GM21576 (cell line): Measurements from ENCODE around the gene LEKR1.
"Not testable (repeated sequence)": the region's sequence is repeated elsewhere in the genome, so short reads cannot be mapped to it uniquely, and the experiment has no call there.

Experiments
- ATAC-seq: cut with Tn5 transposase; IDR thresholded peaks from one replicate; pipeline ENCODE4 v1.9.1; 2021; ENCODE audit warnings: mild to moderate bottlenecking, moderate library complexity; ENCODE audit not compliant: unreplicated experiment

Gene LEKR1

DNA sequence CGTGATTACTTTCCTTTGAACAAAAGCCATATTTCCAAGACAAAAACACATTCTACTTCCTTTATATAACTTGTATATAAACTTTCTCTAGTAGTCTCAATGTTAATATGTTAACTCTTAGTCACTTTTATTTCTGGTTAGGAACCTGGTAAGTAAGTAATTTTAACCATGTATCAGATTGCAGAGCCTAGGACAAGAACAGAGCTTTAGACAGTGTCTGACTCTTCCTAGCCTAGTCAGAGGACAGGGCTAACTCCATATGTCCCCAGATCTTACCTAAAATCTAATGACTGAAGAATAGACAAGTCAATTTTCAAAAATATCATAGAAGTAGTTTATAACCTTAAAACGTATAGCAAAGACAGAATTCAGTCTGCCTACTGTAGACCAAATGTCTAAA, 8.3 kb downstream of the LEKR1 start:
- ATAC-seq, result no peak

DNA sequence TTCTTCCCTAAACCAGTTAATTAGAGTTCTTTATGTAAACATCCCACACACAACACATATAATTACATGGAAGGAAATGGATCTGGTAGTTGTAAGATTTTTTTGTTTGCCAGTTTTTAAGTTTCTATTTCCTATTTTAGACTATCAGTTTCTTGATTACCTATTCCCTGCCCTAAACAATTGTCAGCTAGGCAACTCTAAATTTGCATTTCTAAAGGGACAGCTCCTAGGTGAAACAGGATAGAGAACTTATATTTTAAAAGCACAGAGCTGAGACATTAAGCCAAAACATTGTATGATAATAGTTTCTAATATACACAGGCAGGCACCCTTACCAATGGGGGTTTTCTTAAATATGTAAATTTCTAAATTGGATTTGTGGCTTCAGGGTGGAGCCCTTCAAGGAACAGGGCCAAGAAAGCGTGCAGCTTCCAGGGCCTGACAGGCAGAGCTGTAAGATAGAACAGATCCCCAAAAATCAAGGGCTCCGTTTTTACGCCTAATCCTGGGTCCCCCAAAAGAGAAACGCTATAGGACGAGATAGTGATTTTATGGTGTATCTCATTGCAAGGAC, 8.9 kb downstream of the LEKR1 start:
- no peak for ATAC-seq

DNA sequence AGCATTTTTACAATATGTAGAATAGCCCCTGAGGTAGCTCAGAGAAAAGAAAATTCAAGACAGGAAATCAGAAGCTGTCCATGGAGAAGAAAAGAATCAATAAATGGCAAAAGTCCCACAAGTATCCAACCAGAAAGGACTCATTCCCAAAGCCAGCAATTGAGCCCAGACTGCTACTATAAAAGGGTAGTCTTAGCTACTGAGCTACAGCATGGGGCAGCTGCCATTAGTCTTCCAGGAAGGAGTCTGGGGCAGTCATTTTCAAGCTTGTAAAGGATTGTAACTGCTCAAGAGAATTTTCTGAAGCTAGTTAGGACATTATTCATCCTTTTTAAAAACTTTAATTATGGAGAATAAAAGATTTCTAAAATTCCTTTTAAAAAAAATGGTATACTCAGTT, 10.5 kb downstream of the LEKR1 start:
- ATAC-seq, result no peak

DNA sequence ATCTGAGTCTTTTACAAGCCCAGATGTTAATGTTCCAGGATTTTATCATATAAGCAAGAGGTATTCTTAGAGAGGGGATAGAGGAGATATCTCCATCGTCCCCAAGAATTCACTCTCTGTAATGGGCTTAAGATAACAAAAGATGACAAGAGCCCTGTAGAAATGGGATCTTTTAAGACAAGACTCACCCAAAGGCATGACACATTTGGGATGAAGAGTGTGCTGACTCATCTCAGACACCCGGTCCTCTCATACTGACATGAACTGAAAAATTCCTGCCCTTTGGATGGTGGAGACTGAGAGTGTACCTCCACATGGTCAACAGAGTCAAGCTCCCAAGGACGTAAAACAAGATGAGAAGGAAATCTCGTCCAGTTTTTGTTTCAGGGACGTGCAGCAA, 11.0 kb downstream of the LEKR1 start:
- no peak for ATAC-seq

DNA sequence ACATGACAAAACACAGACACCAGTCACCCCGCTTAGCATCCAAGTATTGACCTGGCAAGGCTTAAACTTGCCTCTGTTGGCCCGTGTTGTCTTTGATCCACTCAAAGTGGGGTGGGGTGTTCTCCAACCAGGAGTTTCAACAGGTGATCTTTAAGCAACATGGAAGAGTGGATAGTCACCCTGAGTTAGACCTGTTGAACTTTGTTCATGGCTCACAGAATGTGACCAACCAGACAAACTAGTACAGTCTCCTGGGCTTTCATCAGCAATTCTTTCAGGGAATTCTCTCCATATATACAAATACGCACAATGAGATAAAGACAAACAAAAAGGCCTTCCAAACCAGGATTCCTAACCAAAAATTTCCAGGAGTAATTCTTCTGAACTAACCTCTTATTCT, 11.9 kb downstream of the LEKR1 start:
- no peak for ATAC-seq

DNA sequence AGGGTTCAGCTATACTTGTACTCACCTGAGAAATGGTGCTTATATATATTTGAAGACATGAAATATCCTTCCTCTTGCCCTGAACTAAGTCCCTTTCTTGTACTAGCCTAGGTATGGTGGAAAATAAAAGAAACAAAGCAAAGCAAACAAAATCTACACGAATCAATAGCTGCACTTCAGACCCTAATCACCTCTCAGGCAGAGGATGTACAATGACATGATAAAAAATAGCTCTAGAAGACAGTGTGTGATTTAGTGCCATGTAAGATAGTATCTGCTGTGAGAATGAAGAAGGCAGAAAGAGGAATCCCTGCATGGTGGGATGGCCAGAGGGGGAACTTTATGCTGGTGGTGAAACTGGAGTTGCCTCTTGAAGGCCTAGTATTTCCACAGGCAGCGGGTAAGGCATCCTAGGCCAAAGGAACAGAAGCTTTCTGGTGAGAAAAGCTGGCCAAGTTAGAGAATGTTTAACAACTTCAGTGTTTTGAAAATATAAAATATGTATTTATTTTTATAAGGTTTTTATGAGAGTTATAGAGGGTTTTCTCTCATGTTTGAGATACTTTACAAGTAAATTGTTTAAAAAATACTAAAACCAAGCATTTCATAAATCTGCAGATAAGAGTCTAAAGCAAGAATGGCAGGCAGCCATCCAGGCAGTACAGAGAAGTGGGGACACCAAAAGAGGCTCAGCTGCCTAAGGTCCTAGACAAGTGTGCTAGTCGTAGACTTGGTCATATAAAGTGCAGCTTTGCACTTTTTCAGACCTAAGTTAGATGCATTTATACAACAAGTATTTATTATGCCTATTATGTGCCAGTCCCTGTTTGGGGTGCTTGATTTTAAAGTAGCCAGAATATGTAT, 14.9 kb downstream of the LEKR1 start:
- ATAC-seq, result no peak

DNA sequence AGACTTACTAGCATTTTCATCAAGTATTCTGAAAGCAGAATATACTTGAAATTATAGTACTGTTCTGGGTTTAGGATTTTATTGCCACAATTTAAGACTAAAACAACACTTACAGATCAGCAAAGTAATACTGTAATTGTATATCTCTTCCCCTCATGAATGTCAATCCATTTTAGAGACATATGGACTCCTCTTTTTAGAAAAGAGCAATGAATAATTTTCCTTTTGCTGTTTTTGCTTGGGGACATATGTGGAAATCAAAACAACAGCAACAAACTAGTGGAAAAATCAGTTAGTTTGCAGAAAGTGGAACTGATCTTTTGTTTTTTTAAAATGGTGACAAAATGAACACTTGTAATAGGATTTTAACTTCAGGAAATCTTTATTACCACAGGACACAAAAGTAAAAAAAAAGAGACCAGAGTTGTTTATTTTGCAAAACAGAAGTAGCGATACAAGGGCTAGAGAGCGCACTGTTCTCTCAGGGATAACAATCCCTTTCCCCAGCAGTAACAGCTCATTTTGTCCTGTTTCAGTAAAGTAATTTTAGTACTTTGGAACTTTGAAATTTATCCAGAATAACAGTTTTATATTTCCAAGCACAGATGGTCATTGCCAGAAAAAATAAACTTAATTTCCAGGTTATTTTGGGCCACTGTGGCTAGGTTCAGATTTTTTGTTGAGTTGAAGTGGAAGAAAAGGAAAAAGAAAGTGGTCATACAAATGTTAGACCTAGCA, 17.1 kb downstream of the LEKR1 start:
- no peak for ATAC-seq

DNA sequence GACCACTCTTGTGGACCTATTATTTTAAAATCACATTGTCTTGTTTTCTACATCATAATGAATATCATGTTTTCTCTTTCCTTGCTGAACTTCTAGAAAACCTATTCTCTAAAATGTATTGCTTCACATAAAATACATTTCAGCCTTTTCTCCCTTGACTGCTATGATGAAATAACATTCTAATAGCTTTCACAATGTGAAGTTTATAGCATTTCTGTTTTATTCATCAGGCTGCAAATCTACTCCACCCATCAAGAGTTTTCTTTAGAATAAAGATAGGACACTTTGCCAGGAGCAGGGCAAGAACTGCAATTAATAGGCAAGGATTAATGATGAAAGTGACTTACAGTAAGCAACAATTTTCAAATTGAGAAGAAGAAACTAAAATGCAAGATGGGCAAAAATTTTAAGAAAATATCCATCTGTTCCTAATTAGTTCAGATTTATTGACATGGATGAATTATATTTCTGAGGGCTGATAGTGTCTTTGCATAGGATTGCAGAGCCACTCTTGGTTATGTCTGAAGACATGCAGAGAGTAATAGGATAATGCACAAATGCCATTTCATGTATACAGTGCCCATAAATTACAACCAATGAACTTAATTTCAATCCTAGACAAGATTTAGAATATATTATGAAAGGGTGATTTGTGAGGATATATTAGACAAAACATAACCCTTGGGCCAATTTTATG, 21.7 kb downstream of the LEKR1 start:
- ATAC-seq, result no peak

DNA sequence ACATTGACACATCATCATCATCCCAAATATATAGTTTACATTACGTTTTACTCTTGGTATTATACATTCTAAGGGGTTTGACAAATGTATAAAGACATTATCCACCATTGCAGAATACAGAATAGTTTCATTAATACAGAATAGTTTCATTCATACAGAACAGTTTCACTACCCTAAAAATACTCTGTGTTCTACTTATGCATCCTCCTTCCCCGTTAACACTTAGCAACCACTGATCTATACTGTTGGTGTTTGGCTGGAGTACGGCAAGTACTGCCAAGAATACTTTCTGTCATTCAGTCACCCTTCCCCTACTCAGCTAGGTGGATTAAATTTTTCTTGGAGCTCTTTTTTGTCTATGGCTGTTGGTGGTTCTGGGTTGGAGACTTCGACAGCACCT, 33.4 kb downstream of the LEKR1 start:
- peak; percentile 98 for ATAC-seq

DNA sequence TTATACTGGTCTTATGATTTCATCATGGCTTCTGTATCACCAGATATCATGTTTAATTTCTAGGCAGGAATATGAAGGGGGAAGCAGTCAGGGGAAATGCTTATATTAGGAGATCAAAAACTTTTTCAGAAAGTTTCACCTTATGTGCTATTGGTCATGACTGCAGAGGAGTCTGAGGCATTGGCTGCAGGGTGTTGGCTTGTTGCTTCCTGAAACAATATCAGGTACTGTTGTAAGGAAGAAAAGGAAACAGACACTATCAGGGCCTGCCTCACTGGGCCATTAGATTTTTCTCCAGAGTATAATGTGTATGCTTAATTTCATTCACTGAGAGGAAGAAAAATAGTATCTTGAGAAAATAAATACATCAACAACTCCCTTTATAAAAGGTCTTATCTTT, 34.7 kb downstream of the LEKR1 start:
- ATAC-seq, result no peak

DNA sequence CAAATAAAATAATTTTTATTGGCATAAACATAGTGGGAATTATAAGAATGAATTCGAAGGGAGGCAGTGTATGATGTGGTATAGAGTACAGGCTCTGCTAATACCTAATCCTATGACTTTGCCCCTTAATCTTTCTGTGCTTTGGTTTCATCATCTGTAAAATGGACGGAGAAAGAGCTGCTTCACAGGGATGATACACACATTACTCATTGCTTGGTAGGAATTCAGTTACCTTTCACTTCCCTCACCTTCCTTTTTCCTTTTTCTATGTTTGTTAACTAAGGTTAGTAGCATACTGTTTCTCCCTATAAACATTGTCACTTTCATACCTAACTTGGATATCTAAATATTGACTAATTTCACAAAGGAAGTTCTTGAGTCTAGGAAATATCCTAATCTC, 36.2 kb downstream of the LEKR1 start:
- ATAC-seq, result no peak

DNA sequence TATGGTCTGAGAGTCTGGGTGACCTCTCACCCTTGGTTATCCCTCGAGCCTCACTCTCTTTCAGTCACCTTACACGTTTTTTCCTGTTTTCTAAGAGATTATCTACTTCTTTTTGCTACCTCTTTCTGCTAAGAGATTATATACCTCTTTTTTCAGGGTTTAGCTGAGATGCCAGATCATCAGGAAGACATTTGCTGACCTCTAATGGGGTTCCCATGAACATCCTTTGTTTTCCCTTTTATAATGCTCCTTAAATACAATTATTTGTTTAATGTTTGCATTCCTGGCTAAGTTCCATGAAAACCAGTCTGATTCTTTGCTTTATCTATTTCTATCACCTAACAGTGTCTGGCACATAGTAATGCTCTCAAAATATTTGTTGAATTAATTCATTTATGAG, 39.6 kb downstream of the LEKR1 start:
- no peak for ATAC-seq

DNA sequence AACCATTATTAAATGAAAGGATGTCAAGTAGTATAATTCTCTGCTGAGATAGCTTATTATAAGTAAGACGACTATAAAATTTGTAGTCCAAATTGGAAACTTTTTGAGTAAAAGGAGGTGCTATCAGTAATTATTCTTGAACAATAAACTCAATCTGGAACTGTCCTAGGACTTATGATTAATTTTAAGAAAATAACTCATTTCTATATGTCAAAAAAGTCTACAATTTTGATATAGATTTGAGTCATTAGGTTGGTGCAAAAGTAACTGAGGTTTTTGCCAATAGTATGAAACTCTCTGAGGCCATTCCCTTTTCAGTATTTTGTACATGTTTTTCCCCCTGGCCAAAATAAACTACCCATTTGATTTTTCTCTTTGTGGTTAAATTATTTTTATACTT, 41.0 kb downstream of the LEKR1 start:
- no peak for ATAC-seq

DNA sequence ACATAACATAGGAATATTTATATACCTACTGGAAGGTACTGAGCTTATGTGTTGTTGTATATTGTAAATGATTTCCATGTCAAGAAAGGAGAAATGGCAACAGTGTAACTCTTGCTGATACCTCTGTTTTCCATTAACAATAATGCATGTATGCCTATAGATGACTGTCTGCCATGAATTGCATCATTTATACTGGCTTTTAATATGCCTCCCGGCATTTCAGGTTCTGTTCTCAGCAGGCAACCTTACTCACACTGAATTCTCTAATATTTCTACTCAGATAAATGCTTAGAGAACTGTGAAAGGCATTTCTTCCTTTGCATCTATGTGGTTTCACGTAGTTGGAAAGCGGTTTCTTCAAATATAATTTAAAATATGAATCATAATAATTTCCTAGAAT, 41.8 kb downstream of the LEKR1 start:
- no peak for ATAC-seq

DNA sequence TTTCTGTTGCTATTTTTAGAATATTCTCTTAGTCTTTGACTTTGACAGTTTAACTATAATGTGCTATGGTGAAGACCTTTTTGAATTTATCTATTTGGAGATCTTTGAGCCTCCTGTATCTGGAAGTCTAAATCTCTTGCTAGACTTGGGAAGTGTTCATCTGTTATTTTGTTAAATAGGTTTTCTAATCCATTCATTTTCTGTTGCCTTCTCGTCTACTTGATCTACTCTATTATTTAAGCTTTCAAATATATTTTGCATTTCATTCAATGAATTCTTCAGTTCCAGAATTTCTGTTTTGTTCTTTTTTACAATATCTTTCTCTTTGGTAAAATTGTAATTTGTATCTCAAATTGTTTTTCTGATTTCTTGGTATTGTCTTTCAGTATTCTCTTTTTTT, 47.8 kb downstream of the LEKR1 start:
- no peak for ATAC-seq

DNA sequence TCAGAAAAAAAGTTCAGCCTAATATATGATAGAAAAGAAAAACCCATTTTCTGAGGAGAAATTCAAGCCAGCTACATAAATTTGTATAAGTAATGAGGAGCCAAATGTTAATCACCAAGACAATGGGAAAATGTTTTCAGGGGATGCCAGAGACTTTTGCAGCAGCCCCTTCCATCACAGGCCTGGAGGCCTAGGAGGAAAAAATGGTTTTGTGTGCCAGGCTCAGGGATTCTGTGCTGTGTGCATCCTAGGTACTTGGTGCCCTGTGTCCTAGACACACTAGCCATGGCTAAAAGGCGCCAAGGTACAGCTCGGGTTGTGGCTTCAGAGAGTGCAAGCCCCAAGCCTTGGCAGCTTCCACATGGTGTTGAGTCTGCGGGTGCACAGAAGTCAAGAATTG, 53.3 kb downstream of the LEKR1 start:
- ATAC-seq, result not testable (repeated sequence)

DNA sequence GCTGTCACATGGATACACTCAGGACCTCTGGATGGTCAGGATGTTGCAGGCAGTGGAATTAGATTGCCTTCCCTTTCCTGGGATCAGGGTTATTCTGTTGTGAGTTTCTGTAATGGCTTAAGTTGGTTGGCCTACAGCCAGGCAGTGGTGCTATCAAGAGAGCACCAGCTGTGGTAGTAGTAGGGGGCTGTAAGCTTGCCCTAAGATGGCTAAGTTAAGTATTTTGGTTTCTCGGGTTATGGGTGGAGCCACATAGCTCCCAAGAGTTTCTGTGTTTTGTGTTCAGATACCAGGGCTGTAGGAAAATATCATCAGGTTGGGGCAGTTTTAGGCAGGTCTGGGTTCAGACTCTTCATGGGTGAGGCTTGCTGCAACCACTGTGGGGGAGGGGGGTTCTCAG, 59.6 kb downstream of the LEKR1 start:
- ATAC-seq, result no peak

DNA sequence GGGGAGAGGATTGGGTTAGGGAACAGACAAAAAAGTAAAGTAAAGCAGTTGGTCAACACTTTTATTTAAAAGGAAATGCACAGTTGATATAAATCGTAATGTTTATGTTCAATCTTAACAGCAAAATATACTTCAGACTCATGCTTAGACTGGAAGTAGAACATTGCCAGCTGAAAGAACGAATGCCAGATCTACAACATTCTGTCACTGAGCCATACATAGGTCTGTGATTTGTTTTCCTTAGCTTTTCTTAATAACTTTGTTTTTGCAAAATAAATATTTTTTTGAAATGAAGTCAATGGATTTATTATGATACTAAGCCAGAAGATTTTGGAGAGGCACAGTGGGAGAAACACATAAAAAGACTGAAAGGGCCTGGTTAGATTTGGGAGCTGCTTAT, 62.0 kb downstream of the LEKR1 start:
- ATAC-seq, result no peak

DNA sequence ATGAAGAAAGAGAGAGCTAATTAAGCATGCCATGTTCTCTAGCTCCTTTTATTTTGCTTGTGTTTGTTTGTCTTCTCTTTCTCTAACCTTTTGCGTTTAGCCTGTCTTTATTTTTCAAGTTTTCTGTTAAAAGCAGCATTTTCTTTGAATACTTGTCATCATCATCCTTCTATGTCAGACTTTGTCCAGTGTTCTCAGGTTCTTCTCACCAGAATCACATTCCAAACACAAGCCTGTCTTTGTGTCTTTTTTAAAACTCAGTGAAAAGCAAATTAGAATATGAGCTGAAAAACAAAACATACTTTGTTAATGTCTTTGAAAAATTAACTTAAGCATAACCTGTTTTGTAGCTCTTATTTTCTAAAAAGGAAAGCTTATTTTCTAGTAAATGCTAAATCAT, 62.4 kb downstream of the LEKR1 start:
- ATAC-seq, result no peak

DNA sequence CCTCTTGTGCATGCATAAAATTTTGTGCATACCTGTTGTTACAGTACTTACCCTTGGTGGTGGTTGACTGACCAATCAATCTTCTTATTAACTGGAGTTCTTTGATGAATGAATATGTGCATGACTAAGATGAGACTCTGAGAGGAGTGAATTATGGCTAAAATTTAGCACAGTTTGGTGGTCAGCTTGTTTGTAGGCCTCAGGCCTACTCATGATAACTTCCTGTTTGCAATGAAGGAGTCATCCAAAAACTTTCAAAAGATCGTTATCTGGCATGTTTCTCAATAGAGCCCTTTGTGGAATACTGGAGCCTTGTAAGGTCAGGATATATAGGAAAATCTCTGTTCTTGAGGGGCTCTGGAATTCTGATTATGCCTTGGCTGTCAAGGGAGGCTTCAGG, 66.5 kb downstream of the LEKR1 start:
- ATAC-seq, result no peak

DNA sequence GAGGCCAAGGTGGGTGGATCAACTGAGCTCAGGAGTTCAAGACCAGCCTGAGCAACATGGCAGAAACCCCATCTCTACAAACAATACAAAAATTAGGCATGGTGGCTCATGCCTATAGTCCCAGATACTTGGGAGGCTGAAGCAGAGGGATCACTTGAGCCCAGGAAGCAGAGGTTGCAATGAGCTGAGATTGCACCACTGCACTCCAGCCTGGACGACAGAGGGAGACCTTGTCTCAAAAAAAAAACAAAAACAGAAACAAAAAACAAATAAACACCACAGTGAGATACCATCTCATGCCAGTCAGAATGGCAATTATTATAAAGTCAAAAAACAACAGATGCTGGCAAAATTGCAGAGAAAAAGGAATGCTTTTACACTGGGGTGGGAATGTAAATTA, 69.2 kb downstream of the LEKR1 start:
- ATAC-seq, result not testable (repeated sequence)
